Measurements from ENCODE around the gene GTSE1.

Gene GTSE1

DNA sequence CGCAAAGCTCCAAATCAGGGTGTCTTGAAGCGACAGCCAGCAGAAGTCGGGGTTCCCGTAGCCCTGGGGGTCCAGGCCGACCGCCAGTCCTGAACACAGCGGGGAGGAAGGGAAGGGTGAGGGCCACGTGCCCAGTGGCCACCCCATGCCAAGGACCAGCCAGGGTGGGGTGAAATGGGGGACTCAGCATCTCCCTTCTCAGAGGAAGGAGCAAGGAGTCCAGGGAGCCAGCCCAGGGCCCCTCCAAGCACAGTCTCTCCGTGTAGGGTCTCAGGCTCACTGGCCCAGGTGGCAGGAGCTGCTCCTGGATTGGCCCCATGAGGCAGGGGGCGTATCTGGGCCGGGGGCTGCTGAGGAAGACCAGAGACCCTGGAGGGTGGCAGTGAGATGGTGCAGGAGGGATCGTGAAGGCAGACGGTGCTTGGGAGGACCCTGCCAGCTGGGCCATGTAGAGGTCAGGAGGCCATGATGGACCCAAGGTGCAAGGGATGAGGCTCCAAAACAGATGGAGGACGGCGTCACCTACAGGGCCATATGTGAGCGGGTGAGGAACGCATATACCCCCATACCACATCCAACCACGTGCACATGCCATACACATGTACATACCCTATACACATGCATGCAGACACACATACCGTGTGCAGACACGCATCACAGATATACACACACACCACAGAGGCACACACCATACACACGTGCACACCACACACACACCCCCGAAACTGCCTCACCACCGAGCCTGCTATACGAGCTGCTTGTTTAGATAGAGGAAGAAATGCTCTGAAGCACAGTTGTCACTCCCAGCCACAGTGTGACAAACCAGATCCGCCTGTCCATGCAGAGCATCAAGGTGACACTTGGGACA is 73.3 kb downstream of the GTSE1 start:
- no peaks in the 10 kb centered on the region for H3K36me3 ChIP-seq (ENCODE audit: control insufficient read depth, insufficient read depth, low read length)
- H3K4me3 ChIP-seq (ENCODE audit: low read depth, low read length) = no peak overlapping the region
- peaks cover 12% of the 10 kb centered on the region; the same call in 1 of the 2 replicates for H3K4me1 ChIP-seq (ENCODE audit: control insufficient read depth, insufficient read depth, low read length)
- no peak overlapping the region for H3K27ac ChIP-seq (ENCODE audit: low read depth, low read length)
- H3K9ac ChIP-seq (ENCODE audit: low read length) = no peak overlapping the region
- no peaks in the 10 kb centered on the region for H3K27me3 ChIP-seq (ENCODE audit: control insufficient read depth, insufficient read depth, low read length)
- H3K9me3 ChIP-seq (ENCODE audit: control insufficient read depth, insufficient read depth, low read depth, low read length) = no peaks in the 10 kb centered on the region

DNA sequence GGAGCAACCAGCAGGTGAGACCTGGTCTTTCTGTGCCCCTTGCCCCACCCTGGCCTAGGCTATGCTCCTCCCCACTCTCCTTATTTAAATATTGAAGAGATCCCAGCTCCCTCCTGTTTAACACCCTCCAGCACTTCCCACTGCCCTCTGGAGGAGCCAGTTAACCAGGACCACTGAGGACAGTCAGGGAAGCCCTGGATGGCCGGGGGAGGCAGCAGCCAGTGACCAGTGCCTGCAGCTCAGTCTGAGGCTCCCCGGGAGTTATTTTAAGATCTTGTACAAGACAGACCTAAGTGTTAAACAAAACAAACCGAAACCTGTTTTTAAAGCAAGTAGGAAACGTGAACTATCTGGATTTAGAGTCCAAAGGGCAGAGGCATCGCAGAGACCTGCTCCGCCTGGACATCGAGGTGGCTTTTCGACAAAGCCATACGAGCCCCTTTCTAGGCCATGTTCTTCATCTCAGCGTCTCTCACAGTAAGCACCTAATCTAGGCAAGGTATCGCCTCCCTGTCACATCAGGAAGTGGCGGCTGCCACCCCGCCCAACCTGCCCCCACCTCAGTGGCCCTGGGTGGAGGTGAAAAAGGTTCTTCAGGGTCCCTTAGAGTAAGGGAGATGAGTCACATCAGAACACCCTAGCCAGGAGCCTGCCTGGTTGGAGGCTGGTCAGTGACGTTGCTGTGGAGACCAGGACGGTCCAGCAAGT is 74.1 kb downstream of the GTSE1 start:
- no peak overlapping the region for H3K9ac ChIP-seq (ENCODE audit: low read length)
- no peak overlapping the region for H3K4me3 ChIP-seq (ENCODE audit: low read depth, low read length)
- peaks cover 2% of the 10 kb centered on the region for H3K36me3 ChIP-seq (ENCODE audit: control insufficient read depth, insufficient read depth, low read length)
- no peak overlapping the region for H3K27ac ChIP-seq (ENCODE audit: low read depth, low read length)
- H3K9me3 ChIP-seq (ENCODE audit: control insufficient read depth, insufficient read depth, low read depth, low read length) = peaks cover 1% of the 10 kb centered on the region; the same call in 1 of the 2 replicates
- H3K4me1 ChIP-seq (ENCODE audit: control insufficient read depth, insufficient read depth, low read length) = peaks cover 12% of the 10 kb centered on the region; the same call in 1 of the 2 replicates
- H3K27me3 ChIP-seq (ENCODE audit: control insufficient read depth, insufficient read depth, low read length) = no peaks in the 10 kb centered on the region

DNA sequence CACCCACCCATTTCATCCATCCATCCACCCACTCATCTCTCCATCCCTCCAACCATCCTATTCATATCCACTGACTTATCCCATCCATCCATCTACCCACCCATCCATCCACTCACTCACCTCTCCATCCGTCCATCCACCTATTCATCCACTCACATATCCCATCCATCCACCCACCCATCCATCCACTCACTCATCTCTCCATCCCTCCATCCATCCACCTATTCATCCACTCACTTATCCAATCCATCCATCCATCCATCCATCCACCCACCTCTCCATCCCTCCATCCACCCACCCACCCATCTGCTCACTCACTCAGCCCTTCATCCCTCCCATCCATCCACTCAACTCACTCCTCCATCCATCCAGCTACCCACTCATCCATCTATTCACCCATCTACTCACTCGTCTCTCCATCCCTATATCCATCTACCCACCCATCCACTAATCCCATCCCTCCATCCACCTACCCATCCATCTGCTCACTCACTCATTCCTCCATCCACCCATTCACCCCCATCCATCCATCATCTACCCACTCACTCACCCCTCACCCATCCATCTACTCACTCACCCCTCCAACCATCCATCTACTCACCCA is 75.1 kb downstream of the GTSE1 start:
- peaks cover 12% of the 10 kb centered on the region; the same call in 1 of the 2 replicates for H3K4me1 ChIP-seq (ENCODE audit: control insufficient read depth, insufficient read depth, low read length)
- no peak overlapping the region for H3K4me3 ChIP-seq (ENCODE audit: low read depth, low read length)
- peaks cover 4% of the 10 kb centered on the region for H3K36me3 ChIP-seq (ENCODE audit: control insufficient read depth, insufficient read depth, low read length)
- H3K9me3 ChIP-seq (ENCODE audit: control insufficient read depth, insufficient read depth, low read depth, low read length) = peaks cover 6% of the 10 kb centered on the region; the same call in 1 of the 2 replicates
- H3K27me3 ChIP-seq (ENCODE audit: control insufficient read depth, insufficient read depth, low read length) = no peaks in the 10 kb centered on the region
- no peak overlapping the region for H3K9ac ChIP-seq (ENCODE audit: low read length)
- H3K27ac ChIP-seq (ENCODE audit: low read depth, low read length) = no peak overlapping the region

DNA sequence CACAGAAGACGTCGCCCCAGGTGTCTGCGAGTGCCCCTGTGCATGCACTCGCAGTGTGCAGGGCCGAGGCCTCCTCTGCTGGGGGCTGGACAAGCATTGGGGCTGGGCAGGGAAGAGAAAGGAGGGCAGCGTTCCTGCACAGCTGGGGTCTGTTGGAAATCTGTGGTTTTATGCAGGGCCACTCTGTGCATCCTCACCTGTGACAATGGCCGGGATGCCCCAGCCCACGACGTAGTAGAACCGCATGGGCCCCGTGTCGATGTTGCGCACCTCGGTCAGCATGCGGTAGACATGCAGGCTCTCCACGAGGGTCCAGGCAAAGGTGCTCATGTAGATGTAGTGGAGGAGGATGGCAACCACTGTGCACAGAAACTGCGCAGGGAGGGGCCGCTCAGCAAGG is 76.0 kb downstream of the GTSE1 start:
- Histone ChIP-seq H3K4me1 (ENCODE audit: control insufficient read depth, insufficient read depth, low read length) (peaks cover 16% of the 10 kb centered on the region), H3K27me3 (ENCODE audit: control insufficient read depth, insufficient read depth, low read length) (no peaks in the 10 kb centered on the region), H3K27ac (ENCODE audit: low read depth, low read length) (no peak overlapping the region), H3K9me3 (ENCODE audit: control insufficient read depth, insufficient read depth, low read depth, low read length) (peaks cover 6% of the 10 kb centered on the region; the same call in 1 of the 2 replicates), H3K9ac (ENCODE audit: low read length) (no peak overlapping the region), H3K4me3 (ENCODE audit: low read depth, low read length) (no peak overlapping the region), H3K36me3 (ENCODE audit: control insufficient read depth, insufficient read depth, low read length) (peaks cover 4% of the 10 kb centered on the region)

DNA sequence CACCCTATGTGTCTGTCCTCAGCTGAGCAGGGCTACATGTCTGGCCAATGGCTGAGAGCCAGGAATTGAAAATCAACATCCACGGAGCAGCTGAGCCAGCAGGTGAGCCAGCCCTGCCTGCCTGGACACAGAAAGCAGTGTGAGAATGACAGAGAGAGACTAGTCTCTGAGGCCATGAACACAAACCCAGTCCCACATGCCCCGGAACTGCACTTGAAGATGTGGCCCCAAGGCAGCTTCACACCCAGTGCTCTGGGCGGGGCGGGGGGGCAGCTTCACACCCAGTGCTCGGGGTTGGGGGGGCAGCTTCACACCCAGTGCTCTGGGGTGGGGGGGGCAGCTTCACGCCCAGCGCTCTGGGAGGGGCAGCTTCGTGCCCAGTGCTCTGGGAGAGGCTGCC is 76.5 kb downstream of the GTSE1 start:
- H3K4me1 ChIP-seq (ENCODE audit: control insufficient read depth, insufficient read depth, low read length) = peaks cover 17% of the 10 kb centered on the region
- no peak overlapping the region for H3K4me3 ChIP-seq (ENCODE audit: low read depth, low read length)
- no peaks in the 10 kb centered on the region for H3K27me3 ChIP-seq (ENCODE audit: control insufficient read depth, insufficient read depth, low read length)
- no peak overlapping the region for H3K9ac ChIP-seq (ENCODE audit: low read length)
- peaks cover 6% of the 10 kb centered on the region; the same call in 1 of the 2 replicates for H3K9me3 ChIP-seq (ENCODE audit: control insufficient read depth, insufficient read depth, low read depth, low read length)
- H3K36me3 ChIP-seq (ENCODE audit: control insufficient read depth, insufficient read depth, low read length) = peaks cover 4% of the 10 kb centered on the region
- H3K27ac ChIP-seq (ENCODE audit: low read depth, low read length) = no peak overlapping the region

DNA sequence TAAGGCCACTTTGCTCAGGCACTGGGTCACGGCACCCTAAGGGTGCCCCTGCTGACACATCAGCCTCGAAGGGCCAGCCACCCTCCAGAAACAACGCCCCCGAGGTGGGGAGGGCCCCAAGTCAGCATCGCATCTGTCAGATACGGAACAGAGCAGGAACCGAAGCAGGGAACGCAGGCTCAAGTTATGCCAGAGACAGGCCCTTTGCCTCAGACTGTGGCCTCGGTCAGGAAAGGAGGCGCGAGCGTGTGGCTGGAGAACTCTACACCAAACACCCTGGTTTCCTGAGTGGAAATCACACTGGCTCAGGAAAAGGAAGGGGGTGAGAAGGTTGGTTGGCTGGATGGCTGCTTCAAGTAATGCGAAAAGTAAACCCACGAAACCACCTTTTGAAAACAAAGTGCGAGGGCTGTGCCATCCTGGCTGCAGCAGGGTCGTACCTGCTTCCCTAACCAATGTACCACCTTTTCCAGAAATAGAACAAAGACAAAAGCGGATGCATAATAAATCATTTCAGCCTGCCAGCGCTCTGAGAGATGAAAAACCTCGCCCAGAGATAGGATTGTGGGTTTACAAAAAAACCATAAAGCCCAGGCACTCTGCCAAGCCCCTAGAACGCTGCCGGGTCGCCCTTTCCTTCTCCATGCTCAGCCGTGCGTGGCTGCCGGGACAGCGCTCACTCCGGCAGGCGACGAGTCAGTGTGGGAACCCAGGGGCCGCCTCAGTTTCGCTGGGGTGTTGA is 77.4 kb downstream of the GTSE1 start:
- Histone ChIP-seq H3K27ac (ENCODE audit: low read depth, low read length) (no peak overlapping the region), H3K27me3 (ENCODE audit: control insufficient read depth, insufficient read depth, low read length) (no peaks in the 10 kb centered on the region), H3K36me3 (ENCODE audit: control insufficient read depth, insufficient read depth, low read length) (peaks cover 4% of the 10 kb centered on the region), H3K9me3 (ENCODE audit: control insufficient read depth, insufficient read depth, low read depth, low read length) (peaks cover 6% of the 10 kb centered on the region; the same call in 1 of the 2 replicates), H3K4me3 (ENCODE audit: low read depth, low read length) (no peak overlapping the region), H3K4me1 (ENCODE audit: control insufficient read depth, insufficient read depth, low read length) (peaks cover 26% of the 10 kb centered on the region), H3K9ac (ENCODE audit: low read length) (no peak overlapping the region)

DNA sequence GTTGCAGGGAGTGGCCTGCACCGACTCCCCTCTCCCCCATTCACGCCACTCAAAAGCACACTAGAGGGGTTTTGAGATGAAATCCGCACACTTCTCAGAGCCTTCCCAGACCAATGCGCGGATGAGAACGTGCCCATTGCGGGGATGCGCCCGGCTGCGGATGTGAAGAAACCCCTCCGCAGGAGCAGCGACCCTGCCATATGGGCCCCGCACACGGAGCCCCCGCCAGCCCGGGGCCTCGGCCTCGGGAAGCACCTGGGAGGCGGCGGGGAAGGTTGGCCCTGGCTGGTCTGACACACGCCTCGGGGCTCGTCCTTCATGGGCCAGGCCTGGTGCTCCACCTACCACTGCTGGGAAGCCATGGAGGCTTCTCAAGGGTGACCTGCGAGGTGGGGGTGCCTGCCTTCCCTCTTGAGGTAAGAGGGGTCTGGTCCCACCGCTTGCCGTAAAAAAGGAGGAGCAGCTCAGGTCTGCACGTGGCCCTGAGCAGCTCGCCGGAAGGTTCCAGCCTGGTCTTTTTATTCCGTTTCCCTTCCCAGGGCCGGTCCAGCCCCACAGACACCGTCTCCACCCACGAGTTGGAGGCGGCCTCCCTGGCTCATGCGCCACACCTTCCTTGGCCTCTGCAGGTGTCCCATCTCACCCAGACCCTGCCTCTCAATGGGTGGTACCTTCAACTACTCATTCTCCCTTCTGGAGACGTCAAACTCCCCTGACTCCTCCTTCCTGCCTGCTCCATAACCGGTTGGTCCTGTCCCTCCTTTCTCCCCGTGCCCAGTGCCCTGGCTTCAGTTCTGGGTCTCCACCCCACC is 78.2 kb downstream of the GTSE1 start:
- H3K4me1 ChIP-seq (ENCODE audit: control insufficient read depth, insufficient read depth, low read length) = peaks cover 34% of the 10 kb centered on the region
- peaks cover 6% of the 10 kb centered on the region; the same call in 1 of the 2 replicates for H3K9me3 ChIP-seq (ENCODE audit: control insufficient read depth, insufficient read depth, low read depth, low read length)
- no peaks in the 10 kb centered on the region for H3K27me3 ChIP-seq (ENCODE audit: control insufficient read depth, insufficient read depth, low read length)
- H3K4me3 ChIP-seq (ENCODE audit: low read depth, low read length) = no peak overlapping the region
- H3K27ac ChIP-seq (ENCODE audit: low read depth, low read length) = no peak overlapping the region
- peaks cover 4% of the 10 kb centered on the region for H3K36me3 ChIP-seq (ENCODE audit: control insufficient read depth, insufficient read depth, low read length)
- no peak overlapping the region for H3K9ac ChIP-seq (ENCODE audit: low read length)

DNA sequence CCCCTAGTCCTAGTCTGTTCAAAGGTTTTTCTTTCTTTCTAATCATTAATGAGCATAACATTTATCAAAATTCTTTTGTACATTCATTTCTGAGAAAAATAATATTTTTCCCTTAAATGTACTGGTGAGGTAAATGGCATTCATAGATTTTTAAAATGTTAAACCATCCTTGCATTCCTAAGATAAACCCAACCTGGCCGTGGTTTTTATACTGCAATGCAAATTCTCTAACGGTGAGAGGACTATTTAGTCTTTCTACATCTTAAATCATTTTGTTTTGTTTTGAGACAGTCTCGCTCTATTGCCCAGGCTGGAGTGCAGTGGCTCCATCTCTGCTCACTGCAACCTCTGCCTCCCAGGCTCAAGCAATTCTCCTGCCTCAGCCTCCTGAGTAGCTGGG is 79.4 kb downstream of the GTSE1 start:
- peaks cover 6% of the 10 kb centered on the region; the same call in 1 of the 2 replicates for H3K9me3 ChIP-seq (ENCODE audit: control insufficient read depth, insufficient read depth, low read depth, low read length)
- H3K36me3 ChIP-seq (ENCODE audit: control insufficient read depth, insufficient read depth, low read length) = peaks cover 4% of the 10 kb centered on the region
- H3K27ac ChIP-seq (ENCODE audit: low read depth, low read length) = no peak overlapping the region
- H3K27me3 ChIP-seq (ENCODE audit: control insufficient read depth, insufficient read depth, low read length) = no peaks in the 10 kb centered on the region
- peaks cover 33% of the 10 kb centered on the region for H3K4me1 ChIP-seq (ENCODE audit: control insufficient read depth, insufficient read depth, low read length)
- no peak overlapping the region for H3K9ac ChIP-seq (ENCODE audit: low read length)
- H3K4me3 ChIP-seq (ENCODE audit: low read depth, low read length) = no peak overlapping the region

DNA sequence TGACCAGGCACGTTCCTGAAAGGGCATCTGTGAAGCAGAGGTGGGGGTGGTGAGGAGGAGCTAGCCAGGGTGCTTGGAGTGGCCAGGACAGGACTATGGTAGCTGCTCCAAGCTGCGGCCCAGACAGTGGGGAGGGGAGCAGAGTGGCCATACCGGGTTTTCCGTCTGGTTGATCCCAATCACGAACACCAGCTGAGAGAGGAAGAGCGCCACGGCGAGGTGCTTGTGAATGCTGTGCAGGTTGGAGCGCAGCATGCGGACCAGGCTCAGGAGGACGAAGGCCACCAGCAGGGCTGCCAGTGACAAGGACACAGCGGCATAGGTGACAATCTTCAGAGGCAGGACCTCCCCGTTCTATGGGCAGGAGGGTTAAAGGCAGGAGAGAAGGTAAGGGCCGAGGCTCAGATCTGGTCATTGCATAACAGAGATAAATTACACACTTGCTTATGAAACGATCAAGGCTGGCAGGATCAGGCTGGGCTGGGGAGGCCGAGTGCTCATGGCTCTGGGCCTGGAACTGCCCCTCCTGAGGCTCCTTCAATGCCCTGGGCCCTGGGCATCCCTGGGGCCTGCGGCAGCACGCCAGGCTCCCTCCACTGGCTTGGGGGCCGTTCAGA is 80.3 kb downstream of the GTSE1 start:
- Histone ChIP-seq H3K9me3 (ENCODE audit: control insufficient read depth, insufficient read depth, low read depth, low read length) (peaks cover 6% of the 10 kb centered on the region; the same call in 1 of the 2 replicates), H3K4me3 (ENCODE audit: low read depth, low read length) (no peak overlapping the region), H3K27me3 (ENCODE audit: control insufficient read depth, insufficient read depth, low read length) (no peaks in the 10 kb centered on the region), H3K36me3 (ENCODE audit: control insufficient read depth, insufficient read depth, low read length) (peaks cover 4% of the 10 kb centered on the region), H3K27ac (ENCODE audit: low read depth, low read length) (no peak overlapping the region; the same call in 1 of the 2 replicates), H3K4me1 (ENCODE audit: control insufficient read depth, insufficient read depth, low read length) (peaks cover 36% of the 10 kb centered on the region), H3K9ac (ENCODE audit: low read length) (no peak overlapping the region)
